Panc1 (cell line): Measurements from ENCODE around the gene CABP4. TPM values are rescaled to one million over a fixed set of nuclear protein-coding genes. Genes with fewer than 3 reads are reported as not detected.

Experiments
- ATAC-seq: fragments of 200-7000 bp; cut with Tn5 transposase; 2 replicates; pipeline ENCODE4 v1.9.1; 2020; ENCODE audit warnings: mild to moderate bottlenecking, moderate library complexity
- BruUV-seq: library from RNA; stranded (reverse); fragments of 400-500 nt; replicated peaks from 2 replicates; lab custom pipeline; 2021; lab: Mats Ljungman, UMichigan
- CTCF ChIA-PET: fragments of 300-600 bp; sonication (Branson Sonifier 250); formaldehyde crosslinking; loops from one replicate; lab custom pipeline; 2022; ENCODE audit warnings: antibody characterized with exemption; lab: Charles Lee
- POLR2A ChIA-PET: fragments of 300-600 bp; sonication (Branson Sonifier 250); formaldehyde crosslinking; loops from one replicate; lab custom pipeline; 2022; ENCODE audit warnings: antibody characterized with exemption; lab: Charles Lee
- DNase-seq: peaks from one replicate; pipeline ENCODE4 v3.0.0-alpha.2; 2010; ENCODE audit warnings: low read depth, low spot score
- H3K27ac ChIP-seq: 2 replicates; pipeline ENCODE4 v1.5.1; 2011; ENCODE audit warnings: mild to moderate bottlenecking, low read length, inconsistent platforms
- H3K27me3 ChIP-seq: fragments of 200-500 bp; sonication (Bioruptor generic); 2 replicates; pipeline ENCODE4 v1.6.0; 2014; ENCODE audit warnings: low read length, inconsistent platforms; ENCODE audit not compliant: control insufficient read depth, insufficient read depth
- H3K36me3 ChIP-seq: fragments of 200-500 bp; sonication (Bioruptor generic); 2 replicates; pipeline ENCODE4 v1.5.1; 2014; ENCODE audit warnings: inconsistent platforms, mild to moderate bottlenecking, low read length, moderate library complexity; ENCODE audit not compliant: control insufficient read depth, insufficient read depth
- H3K4me1 ChIP-seq: 2 replicates; pipeline ENCODE4 v1.5.1; 2011; ENCODE audit warnings: inconsistent platforms, mild to moderate bottlenecking, low read length, moderate library complexity; ENCODE audit not compliant: control insufficient read depth, insufficient read depth
- H3K4me3 ChIP-seq, 2 experiments: 2 replicates each; pipeline ENCODE4 v1.5.1; 2011 to 2012; ENCODE audit warnings: low read depth in 2 of 2, low read length in 2 of 2, mild to moderate bottlenecking in 2 of 2, inconsistent platforms in 1 of 2, moderate library complexity in 1 of 2
- H3K9me3 ChIP-seq: fragments of 200-500 bp; sonication (Bioruptor generic); 2 replicates; pipeline ENCODE4 v1.5.1; 2014; ENCODE audit warnings: low read depth, mild to moderate bottlenecking, inconsistent platforms, low read length, moderate library complexity; ENCODE audit not compliant: control insufficient read depth, insufficient read depth
- CTCF ChIP-seq: fragments of 450-650 bp; IDR thresholded peaks from 2 replicates; pipeline ENCODE4 v1.5.1; 2017; ENCODE audit warnings: mild to moderate bottlenecking
- POLR2AphosphoS5 ChIP-seq: IDR thresholded peaks from 2 replicates; pipeline ENCODE4 v1.6.1; 2012; ENCODE audit warnings: mild to moderate bottlenecking, low read depth, low read length, moderate library complexity
- REST ChIP-seq, 2 experiments: IDR thresholded peaks; 2 replicates each; pipeline ENCODE4 v1.6.1; 2011 to 2012; ENCODE audit warnings: low read depth in 2 of 2, control low read depth in 1 of 2, low read length in 1 of 2, mild to moderate bottlenecking in 1 of 2, moderate library complexity in 1 of 2; ENCODE audit not compliant: insufficient read depth in 1 of 2
- SIN3A ChIP-seq: IDR thresholded peaks from 2 replicates; pipeline ENCODE4 v1.6.1; 2012; ENCODE audit warnings: low read depth, mild to moderate bottlenecking, low read length, moderate library complexity, borderline replicate concordance; ENCODE audit not compliant: insufficient read depth
- TCF7L2 ChIP-seq: IDR thresholded peaks from 2 replicates; pipeline ENCODE4 v1.6.1; 2011; ENCODE audit warnings: mild to moderate bottlenecking, low read depth, low read length, inconsistent platforms
- in situ Hi-C: cut with HindIII; loops from 2 replicates; pipeline ENCODE4 v1.10.0; 2016; ENCODE audit warnings: low sequenced_read_pairs, low pct_unique_long_range_greater_than_20kb
- intact Hi-C: fragments of 100-400 bp; cut with micrococcal nuclease; formaldehyde crosslinking; loops from one replicate; pipeline ENCODE4 v1.10.0; 2022; ENCODE audit not compliant: unreplicated experiment
- total RNA-seq: library from RNA; stranded (reverse); gene quantifications from one replicate; pipeline ENCODE4 v1.2.1, GENCODE V29; 2021; ENCODE audit not compliant: unreplicated experiment

CABP4 gene
- total RNA-seq, 1 experiment from 2014 or later, result not detected

- no peaks in the 10 kb centered on the region for H3K36me3 ChIP-seq
- ChIA-PET CTCF (no interaction called here), POLR2A (no interaction called here)
- no peak overlapping the region for H3K27ac ChIP-seq
- no peak overlapping the region for H3K4me3 ChIP-seq
- in situ Hi-C loops, result no loop called here
- no peaks in the 10 kb centered on the region for H3K9me3 ChIP-seq
- TF ChIP-seq CTCF, result no peak
- TF ChIP-seq REST (IDR thresholded peaks at IDR 0.05; ENCODE audit: insufficient read depth in 1 of 2, low read depth in 2 of 2, low read length in 1 of 2), result no peak
- TF ChIP-seq SIN3A, result no peak
- TF ChIP-seq POLR2AphosphoS5, result no peak
- no peak for TF ChIP-seq TCF7L2
- no TSS peak for BruUV-seq
- no peaks in the 10 kb centered on the region; the same call in 1 of the 2 replicates for H3K4me1 ChIP-seq
- intact Hi-C loops, result no loop called here
- DNase-seq (no peak), ATAC-seq (no peak)
- no peaks in the 10 kb centered on the region for H3K27me3 ChIP-seq
These were observed 35.5 kb downstream of the CABP4 start for GRCh38 chr11:67490727-67491065.

- TF ChIP-seq CTCF (no peak), REST (IDR thresholded peaks at IDR 0.05; ENCODE audit: insufficient read depth in 1 of 2, low read depth in 2 of 2, low read length in 1 of 2) (no peak), SIN3A (no peak), TCF7L2 (no peak), POLR2AphosphoS5 (no peak)
- intact Hi-C loops (no loop called here), in situ Hi-C loops (no loop called here)
- Histone ChIP-seq H3K4me3 (no peak overlapping the region), H3K36me3 (no peaks in the 10 kb centered on the region), H3K9me3 (no peaks in the 10 kb centered on the region), H3K27me3 (no peaks in the 10 kb centered on the region), H3K4me1 (no peaks in the 10 kb centered on the region; the same call in 1 of the 2 replicates), H3K27ac (no peak overlapping the region)
- no TSS peak for BruUV-seq
- ATAC-seq (no peak), DNase-seq (no peak)
- ChIA-PET POLR2A (no interaction called here), CTCF (no interaction called here)
These were observed 36.3 kb downstream of the CABP4 start for GRCh38 chr11:67491276-67492068.
